Smooth muscle cell of the brain vasculature (primary cell): Measurements from ENCODE around the gene DDX11.
"Not testable (repeated sequence)": the region's sequence is repeated elsewhere in the genome, so short reads cannot be mapped to it uniquely, and the experiment has no call there.

Source experiments
- DNase-seq: peaks from one replicate; pipeline ENCODE4 v3.0.0-alpha.2; 2012; ENCODE audit warnings: low read depth, low spot score

Gene DDX11

GRCh38 chr12:31098363-31098762, 24.7 kb downstream of the DDX11 start:
- DNase-seq, result not testable (repeated sequence)

- not testable (repeated sequence) for DNase-seq
Observed at GRCh38 chr12:31098771-31099170, 25.1 kb downstream of the DDX11 start.

- not testable (repeated sequence) for DNase-seq
Observed at GRCh38 chr12:31099434-31099833, 25.8 kb downstream of the DDX11 start.

GRCh38 chr12:31100503-31101208, 27.0 kb downstream of the DDX11 start:
- not testable (repeated sequence) for DNase-seq

GRCh38 chr12:31102125-31102524, 28.5 kb downstream of the DDX11 start:
- DNase-seq, result not testable (repeated sequence)

- not testable (repeated sequence) for DNase-seq
Observed at GRCh38 chr12:31102596-31102995, 28.9 kb downstream of the DDX11 start.

- not testable (repeated sequence) for DNase-seq
Observed at GRCh38 chr12:31103561-31103975, 29.9 kb downstream of the DDX11 start.

- DNase-seq, result not testable (repeated sequence)
Observed at GRCh38 chr12:31104220-31104619, 30.6 kb downstream of the DDX11 start.

GRCh38 chr12:31104773-31105172, 31.1 kb downstream of the DDX11 start:
- not testable (repeated sequence) for DNase-seq

- no peak for DNase-seq
Observed at GRCh38 chr12:31105668-31106067, 32.0 kb downstream of the DDX11 start.

GRCh38 chr12:31106101-31106803, 32.6 kb downstream of the DDX11 start:
- DNase-seq, result no peak

- not testable (repeated sequence) for DNase-seq
Observed at GRCh38 chr12:31109773-31110172, 36.1 kb downstream of the DDX11 start.

- not testable (repeated sequence) for DNase-seq
Observed at GRCh38 chr12:31110263-31110662, 36.6 kb downstream of the DDX11 start.

- DNase-seq, result not testable (repeated sequence)
Observed at GRCh38 chr12:31115092-31115601, 41.5 kb downstream of the DDX11 start.

- DNase-seq, result not testable (repeated sequence)
Observed at GRCh38 chr12:31116846-31117202, 43.2 kb downstream of the DDX11 start.

GRCh38 chr12:31117203-31118011, 43.7 kb downstream of the DDX11 start:
- DNase-seq, result no peak

GRCh38 chr12:31118347-31119191, 44.9 kb downstream of the DDX11 start:
- DNase-seq, result no peak

GRCh38 chr12:31119192-31119802, 45.6 kb downstream of the DDX11 start:
- no peak for DNase-seq

- DNase-seq, result no peak
Observed at GRCh38 chr12:31119803-31120211, 46.1 kb downstream of the DDX11 start.

GRCh38 chr12:31120392-31121008, 46.8 kb downstream of the DDX11 start:
- no peak for DNase-seq
